Measurements from ENCODE around the gene NOS1AP.

NOS1AP gene

DNA sequence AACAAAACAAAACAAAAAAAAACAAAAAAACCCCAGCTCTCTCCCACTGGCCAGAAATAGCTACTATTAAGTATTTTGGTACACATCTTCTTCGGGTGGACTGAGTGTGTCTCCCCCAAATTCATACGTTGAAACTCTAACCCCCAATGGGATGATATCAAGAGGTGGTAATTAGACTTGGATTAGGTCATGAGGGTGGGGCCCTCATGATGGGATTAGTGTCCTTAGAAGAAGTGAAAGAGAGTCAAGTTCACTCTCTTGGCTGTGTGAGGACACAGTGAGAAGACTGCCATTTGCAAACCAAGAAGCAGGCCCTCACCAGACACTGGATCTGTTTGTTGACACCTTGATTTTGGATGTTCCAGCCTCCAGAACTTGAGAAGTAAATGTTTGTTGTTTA lies 116.9 kb downstream of the NOS1AP start:
- no peak for TF ChIP-seq CTCF (conservative IDR thresholded peaks at IDR 0.05; ENCODE audit: low read depth, low read length)
- no peak overlapping the region for H3K4me3 ChIP-seq (ENCODE audit: low read depth, low read length)
- DNase-seq (ENCODE audit: low read depth), result no peak

- TF ChIP-seq CTCF (conservative IDR thresholded peaks at IDR 0.05; ENCODE audit: low read depth, low read length), result no peak
- peak; percentile 65 for DNase-seq (ENCODE audit: low read depth)
- no peak overlapping the region for H3K4me3 ChIP-seq (ENCODE audit: low read depth, low read length)
These were observed 118.3 kb downstream of the NOS1AP start for GRCh38 chr1:162187687-162188276.

DNA sequence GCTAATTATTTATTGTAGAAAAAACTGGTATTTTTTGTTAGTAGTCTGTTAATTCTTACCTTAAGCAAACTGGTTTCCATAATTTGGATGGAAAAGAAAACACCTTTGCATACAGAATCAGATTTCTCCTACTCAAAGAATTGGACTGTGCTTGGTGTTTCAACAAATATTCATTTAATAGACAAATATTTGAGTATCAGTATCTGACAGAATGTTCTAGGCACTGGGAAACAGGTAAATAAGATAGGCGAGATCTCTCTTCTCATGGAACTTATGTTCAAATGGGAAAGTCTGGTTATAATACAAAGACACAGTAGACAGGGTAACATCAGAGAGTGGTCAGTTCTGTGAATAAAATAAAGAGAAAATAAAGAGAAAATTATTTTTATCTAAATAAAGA lies 119.9 kb downstream of the NOS1AP start:
- no peak for TF ChIP-seq CTCF (conservative IDR thresholded peaks at IDR 0.05; ENCODE audit: low read depth, low read length)
- no peak overlapping the region for H3K4me3 ChIP-seq (ENCODE audit: low read depth, low read length)
- no peak for DNase-seq (ENCODE audit: low read depth)

- DNase-seq (ENCODE audit: low read depth), result no peak
- TF ChIP-seq CTCF (conservative IDR thresholded peaks at IDR 0.05; ENCODE audit: low read depth, low read length), result no peak
- no peak overlapping the region for H3K4me3 ChIP-seq (ENCODE audit: low read depth, low read length)
These were observed 122.2 kb downstream of the NOS1AP start for GRCh38 chr1:162191396-162192305.

GRCh38 chr1:162192306-162192678 lies 122.8 kb downstream of the NOS1AP start:
- TF ChIP-seq CTCF (conservative IDR thresholded peaks at IDR 0.05; ENCODE audit: low read depth, low read length), result no peak
- H3K4me3 ChIP-seq (ENCODE audit: low read depth, low read length), result no peak overlapping the region
- DNase-seq (ENCODE audit: low read depth), result no peak

GRCh38 chr1:162192763-162193162 lies 123.3 kb downstream of the NOS1AP start:
- no peak overlapping the region for H3K4me3 ChIP-seq (ENCODE audit: low read depth, low read length)
- DNase-seq (ENCODE audit: low read depth), result no peak
- no peak for TF ChIP-seq CTCF (conservative IDR thresholded peaks at IDR 0.05; ENCODE audit: low read depth, low read length)

Data from choroid plexus epithelial cell (primary cell).